GM21367 (cell line): ENCODE results near the gene MINDY2.
A peak's percentile ranks its signal among the peaks of the same experiment; 100 is the strongest.
"Not testable (repeated sequence)": the region's sequence is repeated elsewhere in the genome, so short reads cannot be mapped to it uniquely, and the experiment has no call there.

ENCODE experiments used
- ATAC-seq: cut with Tn5 transposase; IDR thresholded peaks from one replicate; pipeline ENCODE4 v1.9.1; 2021; ENCODE audit not compliant: unreplicated experiment

Gene MINDY2

DNA sequence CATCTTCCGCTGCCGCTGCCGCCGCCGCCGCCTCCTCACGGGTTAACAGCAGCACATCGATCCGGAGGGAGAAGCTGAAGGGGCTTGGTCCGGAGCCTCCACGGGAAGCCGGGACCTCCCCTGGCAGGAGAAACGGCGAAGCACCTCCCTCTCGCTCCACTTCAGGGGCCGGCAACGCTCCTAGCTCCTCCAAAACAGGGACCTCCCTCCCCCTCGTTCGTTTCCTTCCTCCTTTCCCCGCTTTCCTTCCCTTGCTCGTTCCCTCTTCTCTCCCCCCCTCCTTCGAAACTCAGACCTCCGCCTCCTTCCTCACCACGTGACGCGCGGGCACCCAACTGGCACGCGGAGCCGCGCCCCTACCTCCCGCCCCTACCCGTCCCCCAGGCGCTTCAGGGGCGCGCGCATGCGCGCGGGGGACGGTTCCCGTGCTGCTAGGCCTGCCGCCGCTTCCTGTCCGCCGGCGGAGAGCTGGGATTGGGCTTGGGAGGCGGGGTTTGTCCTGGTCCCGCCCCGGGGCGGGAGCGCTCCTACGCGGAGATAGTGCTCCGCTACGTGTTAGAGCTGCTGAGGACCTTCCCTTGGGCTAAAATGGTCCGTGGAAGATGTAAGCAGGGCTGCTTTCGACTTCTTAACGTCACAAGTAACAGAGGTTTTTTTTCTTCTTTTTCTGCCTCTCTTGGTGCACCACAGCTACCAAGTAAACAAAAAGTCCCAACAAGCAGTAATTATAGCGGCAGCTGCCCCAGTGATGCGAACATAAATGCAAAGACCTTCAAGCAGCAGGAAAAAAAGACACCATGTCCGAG, 21.4 kb upstream of the MINDY2 start, which contains the start of gene ADAM10:
Gene ADAM10, minus strand, starts transcription at position 176 of the 806 bp plus-strand sequence. Its CDS starts 173 bp downstream, at position 3.
- ATAC-seq = peak; percentile 70

DNA sequence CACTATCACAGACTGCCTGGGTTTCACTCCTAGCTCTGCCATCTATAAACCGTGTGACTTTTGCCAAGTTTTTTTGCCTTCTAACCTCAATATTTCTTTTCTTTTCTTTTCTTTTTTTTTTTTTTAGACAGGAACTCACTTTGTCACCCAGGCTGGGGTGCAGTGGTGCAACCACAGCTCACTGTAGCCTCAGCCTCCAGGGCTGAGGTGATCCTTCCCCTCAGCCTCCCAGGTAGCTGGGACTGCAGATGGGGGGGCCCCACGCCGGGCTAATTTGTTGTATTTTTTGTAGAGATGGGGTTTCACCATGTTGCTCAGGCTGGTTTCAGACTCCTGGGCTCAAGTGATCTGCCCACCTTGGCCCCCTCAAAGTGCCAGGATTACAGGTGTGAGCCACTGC, 18.4 kb upstream of the MINDY2 start:
- no peak for ATAC-seq

DNA sequence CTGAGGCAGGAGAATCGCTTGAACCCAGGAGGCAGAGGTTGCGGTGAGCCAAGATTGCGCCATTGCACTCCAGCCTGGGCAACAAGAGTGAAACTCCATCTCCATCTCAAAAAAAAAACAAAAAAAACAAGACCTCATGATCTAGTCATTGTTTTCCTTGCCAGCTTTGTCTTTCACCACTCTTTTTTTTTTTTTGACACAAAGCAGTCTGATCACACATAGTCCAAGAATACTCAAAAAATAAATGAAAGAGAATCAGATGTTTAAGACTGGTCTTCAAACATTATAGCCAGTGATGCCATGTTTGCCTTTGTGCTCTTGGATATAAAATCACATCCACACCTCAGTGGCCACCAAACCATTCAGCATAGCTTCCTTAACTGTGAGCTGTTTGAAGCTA, 15.8 kb upstream of the MINDY2 start:
- no peak for ATAC-seq

DNA sequence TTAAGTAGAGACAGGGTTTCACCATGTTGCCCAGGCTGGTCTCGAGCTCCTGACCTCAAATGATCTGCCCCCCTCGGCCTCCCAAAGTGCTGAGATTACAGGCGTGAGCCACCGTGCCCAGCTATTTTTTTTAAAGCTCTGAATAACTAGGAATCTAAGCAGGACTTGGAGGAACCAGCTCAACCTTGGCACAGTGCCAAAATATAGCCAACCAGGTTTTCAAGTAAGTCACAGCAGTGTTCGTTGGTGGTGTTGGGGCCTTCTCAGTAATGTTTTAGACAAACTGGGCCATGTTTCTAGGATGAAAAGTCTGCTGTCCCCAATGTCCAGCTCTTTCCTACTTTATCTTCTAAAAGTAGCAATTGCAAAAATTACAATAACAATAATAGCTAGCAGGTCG, 15.1 kb upstream of the MINDY2 start:
- no peak for ATAC-seq

DNA sequence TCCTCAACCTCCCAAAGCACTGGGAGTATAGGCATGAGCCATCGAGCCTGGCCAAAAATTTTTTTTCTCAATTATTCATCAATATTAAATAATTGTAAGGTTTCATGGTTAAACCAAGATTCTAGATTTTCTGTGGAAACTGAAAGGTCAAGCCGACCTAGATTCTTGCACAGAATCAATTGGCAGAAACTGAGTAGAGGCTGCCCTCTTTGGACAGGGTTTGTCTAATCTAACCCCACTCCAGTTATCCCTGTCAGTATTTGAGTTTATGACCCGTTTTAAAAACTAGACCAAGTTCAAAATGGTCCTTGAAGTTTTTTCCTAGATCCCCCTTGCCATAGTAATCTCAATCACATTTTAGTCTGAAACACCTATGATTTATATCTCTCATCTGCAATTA, 13.0 kb upstream of the MINDY2 start:
- ATAC-seq = no peak

DNA sequence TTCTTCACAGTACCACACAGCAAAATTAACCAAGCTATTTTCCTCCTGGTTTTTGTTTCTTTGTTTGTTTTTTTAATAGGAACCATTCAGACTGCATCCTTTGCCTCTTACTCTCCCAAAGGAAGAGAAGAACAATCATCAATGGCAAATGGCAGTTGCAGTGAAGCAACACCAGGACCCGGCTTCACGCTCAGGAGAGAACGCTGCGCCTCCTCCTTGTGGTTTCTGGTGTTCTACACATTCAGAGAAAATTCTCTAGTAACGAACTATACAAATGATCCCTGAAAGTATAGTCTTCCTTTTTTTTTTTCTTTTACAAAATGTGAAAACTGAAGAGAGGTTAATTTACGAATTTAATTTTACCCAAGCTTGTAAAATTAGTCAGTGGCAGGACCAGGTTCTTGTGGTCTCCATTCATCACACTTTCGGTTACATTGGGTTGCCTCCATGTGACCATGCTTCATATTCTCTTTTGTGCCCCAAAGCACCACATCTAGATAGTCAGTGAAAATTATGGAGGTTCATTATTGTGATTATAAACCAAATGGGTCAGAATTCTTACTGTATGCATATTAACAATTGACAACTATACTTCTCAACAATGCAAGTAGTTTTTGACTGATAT, 10.6 kb upstream of the MINDY2 start:
- no peak for ATAC-seq

DNA sequence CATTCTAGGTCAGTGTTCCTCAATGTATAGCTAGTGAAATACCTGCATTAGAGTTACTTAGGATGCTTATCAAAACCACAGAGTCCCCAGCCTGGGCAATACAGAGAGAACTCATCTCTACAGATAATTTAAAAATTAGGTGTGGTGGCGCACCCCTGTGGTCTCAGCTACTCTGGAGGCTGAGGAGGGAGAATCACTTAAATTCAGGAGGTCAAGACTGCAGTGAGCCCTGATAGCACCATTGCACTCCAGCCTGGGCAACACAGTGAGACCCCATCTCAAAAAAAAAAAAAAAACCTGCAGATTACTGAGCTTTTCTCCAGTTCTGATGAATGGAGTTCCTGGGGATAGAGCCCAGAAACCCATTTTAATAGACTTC, 10.1 kb upstream of the MINDY2 start:
- no peak for ATAC-seq

DNA sequence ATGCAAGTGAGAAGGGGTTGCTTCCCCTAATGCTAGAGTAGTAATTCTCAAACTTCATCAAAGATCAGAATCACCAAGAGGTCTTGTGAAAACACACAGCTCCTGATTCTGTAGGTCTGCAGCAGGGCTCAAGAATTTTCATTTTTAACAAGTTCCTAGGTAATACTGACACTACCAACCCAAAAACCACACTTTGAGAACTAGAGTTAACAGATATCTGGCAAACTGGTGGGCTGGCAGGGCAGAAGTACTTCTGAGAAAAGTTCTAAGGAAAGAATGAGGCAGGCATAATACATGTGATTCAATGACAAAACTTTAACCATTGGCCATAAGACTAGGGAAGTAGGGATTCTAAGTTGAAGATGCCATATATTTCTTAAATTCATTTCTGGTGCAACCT, 8.8 kb upstream of the MINDY2 start:
- ATAC-seq = no peak

DNA sequence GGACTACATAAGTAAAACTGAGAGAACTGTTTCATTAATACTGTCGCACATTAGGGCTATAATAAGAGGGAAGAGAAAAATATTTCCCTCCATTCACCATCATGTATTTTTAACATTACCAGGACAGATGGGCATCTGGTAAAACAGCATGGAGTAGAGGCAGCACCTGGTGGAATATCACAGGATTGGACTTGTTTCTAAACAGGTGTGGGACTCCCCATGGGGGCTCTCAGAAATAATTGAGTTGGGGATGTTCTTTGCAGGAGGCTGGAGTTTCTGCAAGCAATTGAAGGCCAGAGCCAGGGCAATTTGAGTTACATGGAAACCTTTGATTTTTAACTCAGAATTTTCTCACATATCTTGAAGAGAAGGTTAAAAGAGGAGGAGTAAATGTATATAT, 8.4 kb upstream of the MINDY2 start:
- no peak for ATAC-seq

DNA sequence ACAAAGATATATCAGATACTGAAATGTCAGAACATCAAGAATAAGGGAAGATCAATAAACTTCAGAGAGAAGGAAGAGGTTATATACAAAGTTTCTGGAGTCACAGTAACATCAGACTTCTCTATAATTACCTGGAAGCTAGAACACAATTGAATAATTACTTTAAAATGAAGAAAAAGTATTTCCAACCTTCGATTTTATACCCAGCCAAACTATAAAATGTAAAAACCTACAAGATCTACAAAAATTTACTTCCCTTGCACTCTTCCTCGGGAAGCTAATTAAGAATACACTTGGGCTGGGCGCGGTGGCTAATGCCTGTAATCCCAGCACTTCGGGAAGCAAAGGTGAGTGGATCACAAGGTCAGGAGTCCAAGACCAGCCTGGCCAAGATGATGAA, 6.6 kb upstream of the MINDY2 start:
- no peak for ATAC-seq

DNA sequence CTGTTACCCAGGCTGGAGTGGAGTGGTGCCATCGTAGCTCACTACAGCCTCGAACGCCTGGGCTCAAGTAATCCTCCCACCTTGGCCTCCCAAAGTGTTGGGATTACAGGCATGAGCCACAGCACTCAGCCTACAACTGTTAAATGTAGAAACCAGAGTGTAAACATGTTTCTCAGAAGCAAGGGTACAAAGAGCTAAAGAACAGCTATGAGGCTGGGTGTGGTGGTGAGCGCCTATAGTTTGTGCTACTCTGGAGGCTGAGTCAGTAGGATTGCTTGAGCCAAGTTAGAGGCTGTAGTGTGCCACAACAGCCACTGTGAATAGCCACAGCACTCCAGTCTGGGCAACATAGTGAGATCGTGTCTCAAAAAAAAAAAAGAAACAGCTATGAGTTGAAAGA, 4.8 kb upstream of the MINDY2 start:
- ATAC-seq = no peak

DNA sequence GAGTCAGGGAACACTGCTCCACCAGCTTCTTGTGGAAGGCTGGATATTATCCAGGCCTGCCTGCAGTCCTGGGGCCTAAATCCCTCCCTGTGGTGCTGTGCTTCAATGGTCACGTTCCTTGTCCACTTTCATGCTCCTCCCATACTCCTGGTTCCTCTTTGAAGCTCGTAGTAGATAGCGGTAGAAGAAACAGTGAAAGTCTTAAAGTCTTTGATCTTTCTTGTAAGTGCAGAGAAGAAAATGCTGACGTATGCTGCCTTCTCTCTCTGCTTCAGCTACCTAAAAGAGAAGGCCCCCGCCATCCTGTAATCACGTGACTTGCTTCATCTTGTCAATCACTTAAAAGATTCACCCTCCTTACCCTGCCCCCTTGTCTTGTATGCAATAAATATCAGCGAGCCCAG, 2.5 kb upstream of the MINDY2 start:
- ATAC-seq = not testable (repeated sequence)

DNA sequence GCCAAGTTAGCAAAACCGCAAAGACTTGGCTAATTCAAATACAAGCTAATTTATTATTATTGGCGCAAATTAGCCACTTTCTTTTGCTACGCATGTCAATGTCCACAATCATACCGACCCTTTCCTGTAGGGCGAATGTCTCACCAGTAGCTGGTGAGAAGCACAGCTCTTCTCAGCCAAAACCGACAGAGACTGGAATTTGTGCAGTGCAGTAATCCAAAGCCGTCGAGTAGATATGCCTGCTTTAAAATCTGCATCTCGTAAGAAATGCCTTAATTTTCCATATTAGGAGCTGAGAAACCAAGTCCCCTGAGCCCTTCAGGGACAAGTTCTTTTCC, 614 bp upstream of the MINDY2 start:
- ATAC-seq = no peak

DNA sequence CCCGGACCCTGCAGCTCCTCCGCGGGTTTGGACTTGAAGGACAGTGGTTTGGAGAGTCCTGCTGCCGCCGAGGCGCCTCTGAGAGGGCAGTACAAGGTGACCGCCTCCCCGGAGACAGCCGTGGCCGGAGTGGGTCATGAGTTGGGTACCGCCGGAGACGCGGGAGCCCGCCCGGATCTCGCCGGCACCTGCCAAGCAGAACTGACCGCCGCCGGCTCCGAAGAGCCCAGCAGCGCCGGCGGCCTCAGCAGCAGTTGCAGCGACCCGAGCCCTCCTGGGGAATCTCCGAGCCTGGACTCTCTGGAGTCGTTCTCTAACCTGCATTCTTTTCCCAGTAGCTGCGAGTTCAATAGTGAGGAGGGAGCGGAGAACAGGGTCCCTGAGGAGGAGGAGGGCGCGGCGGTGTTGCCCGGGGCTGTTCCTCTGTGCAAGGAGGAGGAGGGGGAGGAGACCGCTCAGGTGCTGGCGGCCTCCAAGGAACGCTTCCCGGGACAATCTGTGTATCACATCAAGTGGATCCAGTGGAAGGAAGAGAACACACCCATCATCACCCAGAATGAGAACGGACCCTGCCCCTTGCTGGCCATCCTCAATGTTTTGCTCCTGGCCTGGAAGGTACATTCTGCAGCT, 634 bp downstream of the MINDY2 start:
- ATAC-seq = peak; percentile 7

DNA sequence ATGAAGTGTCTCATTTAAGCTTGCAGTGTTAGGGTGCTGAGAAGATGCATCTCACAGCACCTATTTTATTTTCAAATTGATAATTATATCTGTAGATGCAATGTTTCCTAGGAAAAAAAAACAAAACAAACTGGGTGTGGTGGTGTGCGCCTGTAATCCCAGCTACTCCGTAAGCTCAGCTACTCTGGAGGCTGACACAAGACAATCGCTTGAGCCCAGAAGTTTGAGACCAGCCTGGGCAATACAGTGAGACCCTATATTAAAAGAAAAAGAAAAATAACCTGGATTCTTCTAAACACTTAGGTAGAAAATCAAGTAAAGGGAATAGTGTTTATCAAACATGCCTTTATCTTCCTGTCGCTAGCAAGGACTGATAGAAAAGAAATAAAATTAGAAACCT, 1.9 kb downstream of the MINDY2 start:
- ATAC-seq = no peak

DNA sequence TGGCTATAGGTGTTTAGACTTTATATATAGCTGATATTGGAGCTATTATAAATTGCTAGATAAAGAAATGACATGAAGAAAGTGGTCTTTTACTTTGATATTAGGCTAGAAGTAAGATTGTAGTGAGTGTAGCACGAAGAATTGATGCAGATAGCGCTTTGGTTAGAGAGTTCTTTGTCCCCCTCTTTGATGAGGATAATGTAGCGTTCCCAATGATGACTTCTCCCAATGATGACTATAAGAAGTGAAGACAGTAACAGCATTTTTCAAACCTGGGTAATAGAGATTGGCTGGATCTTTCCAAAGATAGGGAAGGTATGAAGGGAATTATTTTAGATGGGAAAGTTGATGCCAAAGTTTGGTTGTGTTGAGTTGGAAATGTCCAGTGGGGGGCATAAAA, 4.3 kb downstream of the MINDY2 start:
- ATAC-seq = no peak

DNA sequence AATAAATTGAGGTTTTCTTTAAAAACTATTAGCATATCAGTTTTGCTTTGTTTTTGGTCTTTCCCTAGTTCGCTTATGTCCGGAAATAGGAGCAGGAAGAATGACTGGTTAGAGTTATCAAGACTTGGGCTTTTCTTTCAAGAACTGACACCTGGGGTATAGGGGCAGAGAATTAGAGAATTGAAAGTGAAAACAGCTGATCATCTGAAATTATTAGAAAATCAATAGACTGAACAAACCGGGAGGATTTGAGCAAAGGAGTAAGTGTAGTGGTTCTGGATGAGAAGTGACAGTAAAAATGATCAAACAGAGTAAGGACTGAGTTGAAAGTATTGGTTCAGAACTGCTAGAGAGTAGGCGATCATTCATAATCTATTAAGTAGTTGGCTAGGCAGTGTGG, 6.0 kb downstream of the MINDY2 start:
- ATAC-seq = no peak

DNA sequence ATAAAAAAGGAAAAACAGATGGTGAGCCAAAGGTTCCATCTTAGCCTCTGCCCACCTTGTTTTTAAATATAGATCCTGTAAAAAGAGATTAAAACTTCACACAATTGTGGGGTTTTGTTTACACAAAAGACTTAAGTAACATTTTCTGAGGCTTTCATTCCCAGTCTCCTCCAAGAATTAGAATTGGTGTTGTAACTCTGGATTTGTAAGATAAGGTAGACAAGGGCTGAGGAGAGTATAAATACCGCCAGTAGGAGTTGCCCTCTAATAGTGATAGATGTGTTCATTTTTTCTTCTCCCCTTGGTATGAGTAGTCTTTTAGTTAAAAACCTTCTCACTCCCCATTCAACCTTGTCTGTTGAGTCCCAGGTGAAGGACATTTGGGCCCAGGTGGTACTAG, 8.5 kb downstream of the MINDY2 start:
- no peak for ATAC-seq

DNA sequence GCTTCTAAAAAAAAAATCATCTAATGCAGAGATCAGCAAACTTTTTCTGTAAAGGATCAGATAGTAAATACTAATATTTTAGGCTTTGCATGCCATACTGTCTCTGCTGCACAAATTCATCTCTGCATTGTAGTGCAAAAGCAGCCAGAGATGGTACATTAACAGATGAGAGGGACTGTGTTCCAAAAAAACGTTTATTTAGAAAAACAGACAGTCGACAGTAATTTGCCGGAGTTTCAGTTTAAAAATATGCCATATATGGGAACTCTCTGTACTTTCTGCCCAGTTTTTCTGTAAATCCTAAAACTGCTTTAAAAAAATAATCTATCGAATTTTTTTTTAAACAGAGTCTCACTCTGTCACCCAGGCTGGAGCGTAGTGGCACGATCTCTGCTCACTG, 14.3 kb downstream of the MINDY2 start:
- ATAC-seq = no peak

DNA sequence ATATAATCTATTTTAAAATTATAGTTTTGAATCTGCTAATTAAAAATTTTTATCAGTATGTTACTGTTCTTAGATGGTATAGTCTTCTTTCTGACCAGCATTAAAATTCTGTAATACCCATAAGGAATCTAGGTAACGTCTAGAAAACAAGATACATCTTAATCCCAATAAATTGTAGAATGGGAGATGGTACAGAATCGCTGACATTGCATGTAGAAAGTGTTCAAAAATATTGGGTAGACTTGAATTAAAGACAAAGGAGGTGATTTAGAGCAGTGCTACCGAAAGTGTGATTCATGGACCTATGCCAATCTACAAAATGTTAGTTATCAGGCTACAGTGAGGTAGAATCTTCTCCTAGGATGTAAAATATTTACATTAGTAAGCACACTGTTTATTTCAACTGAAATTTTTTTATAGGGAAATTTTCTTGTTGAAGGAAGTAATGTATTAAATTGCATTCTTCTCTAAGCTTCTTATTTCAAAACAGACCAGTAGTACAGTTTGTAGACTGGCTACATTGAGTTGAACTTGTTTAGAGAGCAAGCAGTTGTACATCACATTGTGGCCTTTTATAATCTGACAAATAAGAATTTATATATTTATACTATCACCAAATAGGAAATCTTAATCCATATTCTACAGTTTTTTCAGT, 17.1 kb downstream of the MINDY2 start:
- no peak for ATAC-seq

DNA sequence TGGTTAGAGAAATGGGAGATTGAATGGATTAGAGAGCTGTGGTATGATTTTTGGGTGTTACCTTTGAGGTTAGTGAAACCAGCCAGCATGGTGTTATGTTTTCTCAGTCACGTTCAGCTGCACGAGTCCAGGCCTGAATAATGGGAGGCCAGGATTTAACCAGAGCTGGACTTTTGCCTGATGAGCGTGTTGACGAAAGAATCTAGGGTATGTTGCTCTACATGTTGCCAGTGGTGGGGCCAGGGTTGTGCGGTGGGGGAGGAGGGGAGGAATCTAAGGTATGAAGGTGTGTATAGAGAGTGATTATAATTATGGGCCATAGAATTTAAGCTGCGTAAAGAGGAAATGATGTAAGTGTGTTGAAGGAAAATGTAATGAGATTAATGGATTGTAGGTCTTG, 22.8 kb downstream of the MINDY2 start:
- ATAC-seq = no peak

DNA sequence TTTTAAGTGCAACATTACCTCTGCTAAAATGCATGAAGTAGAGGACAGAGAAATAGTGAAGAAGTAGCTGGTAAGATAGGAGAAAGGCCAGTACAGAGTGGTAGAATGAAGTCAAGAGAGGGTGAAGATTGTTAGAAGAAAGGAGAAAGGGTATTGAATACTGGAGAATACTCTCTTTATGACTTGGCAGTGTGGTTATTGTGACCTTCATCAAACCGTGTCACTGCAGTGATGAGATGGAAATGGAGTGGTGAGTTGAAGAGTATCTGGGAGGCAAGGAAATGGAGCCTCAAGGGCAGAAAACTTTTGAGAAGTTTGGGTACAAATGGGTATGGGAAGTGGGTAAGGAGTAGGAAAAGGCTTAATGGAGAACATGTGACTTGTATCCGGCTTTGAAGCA, 24.7 kb downstream of the MINDY2 start:
- no peak for ATAC-seq
